ENCODE measurements around the gene CWC27. TPM values are rescaled to one million over a fixed set of nuclear protein-coding genes. Genes with fewer than 3 reads are reported as not detected.

CWC27 gene
- total and polyA plus RNA-seq, 2 of the 13 experiments (the other 11 are each of a cell fraction or from before 2014, with no cell fraction given): 21.1 to 25.7 TPM

DNA sequence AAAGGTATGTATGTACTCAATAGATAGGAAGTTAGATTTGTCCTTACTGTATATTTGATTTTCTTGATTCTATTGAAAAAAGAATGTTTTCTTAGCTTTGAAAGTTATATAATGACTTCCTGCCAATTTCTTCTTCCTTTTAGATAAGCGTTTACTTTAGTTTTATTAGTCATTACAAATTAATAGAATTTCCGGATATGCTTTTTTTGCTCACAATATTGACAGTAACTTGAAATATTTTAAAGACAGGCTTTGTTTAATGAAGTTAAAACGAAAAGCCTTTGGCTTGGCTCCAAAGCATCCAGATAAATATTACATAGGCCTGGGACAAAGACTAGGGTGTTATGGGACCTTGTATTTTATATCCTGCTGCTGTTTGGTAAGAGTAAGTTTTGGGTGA, 49.5 kb downstream of the CWC27 start:
- H3K27ac ChIP-seq (ENCODE audit: extremely low read length, insufficient read depth, low read length): no peak overlapping the region
- ATAC-seq (no peak), FAIRE-seq (no peak), DNase-seq (ENCODE audit: low spot score) (peak; percentile 78)
- no peak overlapping the region for H3K4me2 ChIP-seq (ENCODE audit: low read depth, low read length)
- intact Hi-C loops (cut with micrococcal nuclease; ENCODE audit: unreplicated experiment): no loop called here
- POLR2A ChIA-PET: no interaction called here
- CTCF ChIA-PET (ENCODE audit: low intra/inter-chr PET ratio, low total read pairs): no interaction called here
- H3K4me3 ChIP-seq (replicated peaks in 1 of 3; ENCODE audit: insufficient read depth in 1 of 3, low read depth in 2 of 3, low read length in 3 of 3): no peak overlapping the region
- H3K9ac ChIP-seq (ENCODE audit: insufficient read depth, low read depth, low read length): no peak overlapping the region
- no peaks in the 10 kb centered on the region for H3K27me3 ChIP-seq (ENCODE audit: control insufficient read depth in 1 of 2, insufficient read depth in 2 of 2, low read length in 2 of 2)
- H2AFZ ChIP-seq (ENCODE audit: low read length): no peak overlapping the region
- peaks cover 24% of the 10 kb centered on the region for H3K4me1 ChIP-seq (ENCODE audit: insufficient read depth, low read length)
- H4K20me1 ChIP-seq (ENCODE audit: insufficient read depth, low read length): no peaks in the 10 kb centered on the region
- no TSS peak for BruUV-seq (replicated peaks)
- no peaks in the 10 kb centered on the region for H3K9me3 ChIP-seq (ENCODE audit: low read length)
- WGBS (ENCODE audit: low lambda C conversion rate): 55% methylated on average over 3 of the region's 3 CpGs
- H3K36me3 ChIP-seq (replicated peaks in 1 of 2; ENCODE audit: control insufficient read depth in 1 of 2, insufficient read depth in 2 of 2, low read length in 2 of 2): peaks cover 0 to 8% of the 10 kb centered on the region in 2 experiments; a peak in 1 of 5 replicates
- H3K79me2 ChIP-seq (ENCODE audit: insufficient read depth, low read length): no peaks in the 10 kb centered on the region
- in situ Hi-C loops (cut with HindIII; ENCODE audit: extremely low pct_ligation_motif_present, low pct_unique_long_range_greater_than_20kb): no loop called here
- TF ChIP-seq FOXA3 (CRISPR knock-in tag; IDR thresholded peaks at IDR 0.05): peak; percentile 25; the same call in 1 of the 2 replicates
- 0 out of 2 replicates have a peak, but pooled peaks have one; percentile 16 for TF ChIP-seq PPARG (CRISPR knock-in tag; conservative IDR thresholded peaks at IDR 0.05)
- TF ChIP-seq, protein P1, sequence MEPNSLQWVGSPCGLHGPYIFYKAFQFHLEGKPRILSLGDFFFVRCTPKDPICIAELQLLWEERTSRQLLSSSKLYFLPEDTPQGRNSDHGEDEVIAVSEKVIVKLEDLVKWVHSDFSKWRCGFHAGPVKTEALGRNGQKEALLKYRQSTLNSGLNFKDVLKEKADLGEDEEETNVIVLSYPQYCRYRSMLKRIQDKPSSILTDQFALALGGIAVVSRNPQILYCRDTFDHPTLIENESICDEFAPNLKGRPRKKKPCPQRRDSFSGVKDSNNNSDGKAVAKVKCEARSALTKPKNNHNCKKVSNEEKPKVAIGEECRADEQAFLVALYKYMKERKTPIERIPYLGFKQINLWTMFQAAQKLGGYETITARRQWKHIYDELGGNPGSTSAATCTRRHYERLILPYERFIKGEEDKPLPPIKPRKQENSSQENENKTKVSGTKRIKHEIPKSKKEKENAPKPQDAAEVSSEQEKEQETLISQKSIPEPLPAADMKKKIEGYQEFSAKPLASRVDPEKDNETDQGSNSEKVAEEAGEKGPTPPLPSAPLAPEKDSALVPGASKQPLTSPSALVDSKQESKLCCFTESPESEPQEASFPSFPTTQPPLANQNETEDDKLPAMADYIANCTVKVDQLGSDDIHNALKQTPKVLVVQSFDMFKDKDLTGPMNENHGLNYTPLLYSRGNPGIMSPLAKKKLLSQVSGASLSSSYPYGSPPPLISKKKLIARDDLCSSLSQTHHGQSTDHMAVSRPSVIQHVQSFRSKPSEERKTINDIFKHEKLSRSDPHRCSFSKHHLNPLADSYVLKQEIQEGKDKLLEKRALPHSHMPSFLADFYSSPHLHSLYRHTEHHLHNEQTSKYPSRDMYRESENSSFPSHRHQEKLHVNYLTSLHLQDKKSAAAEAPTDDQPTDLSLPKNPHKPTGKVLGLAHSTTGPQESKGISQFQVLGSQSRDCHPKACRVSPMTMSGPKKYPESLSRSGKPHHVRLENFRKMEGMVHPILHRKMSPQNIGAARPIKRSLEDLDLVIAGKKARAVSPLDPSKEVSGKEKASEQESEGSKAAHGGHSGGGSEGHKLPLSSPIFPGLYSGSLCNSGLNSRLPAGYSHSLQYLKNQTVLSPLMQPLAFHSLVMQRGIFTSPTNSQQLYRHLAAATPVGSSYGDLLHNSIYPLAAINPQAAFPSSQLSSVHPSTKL (CRISPR knock-in tag; IDR thresholded peaks at IDR 0.05): peak; percentile 27; the same call in 1 of the 2 replicates
- TF ChIP-seq ISL2 (CRISPR knock-in tag; IDR thresholded peaks at IDR 0.05): peak; percentile 57; the same call in 1 of the 2 replicates
- TF ChIP-seq SOX13 (IDR thresholded peaks at IDR 0.05): no peak
- peak in 1 of 2 experiments; percentile 36; a peak in 1 of 4 replicates for TF ChIP-seq SOX13 (CRISPR knock-in tag; conservative IDR thresholded peaks at IDR 0.05 in 1 of 2, IDR thresholded peaks at IDR 0.05 in 1 of 2)
- no peak for TF ChIP-seq NR2F6 (IDR thresholded peaks at IDR 0.05)
- 0 out of 2 replicates have a peak, but pooled peaks have one; percentile 8 for TF ChIP-seq NR2F6 (CRISPR knock-in tag; IDR thresholded peaks at IDR 0.05)
- TF ChIP-seq NCOA2 (CRISPR knock-in tag; IDR thresholded peaks at IDR 0.05): peak; percentile 77
- TF ChIP-seq RFX1 (IDR thresholded peaks at IDR 0.05): no peak
- TF ChIP-seq HMGXB3 (CRISPR knock-in tag; IDR thresholded peaks at IDR 0.05; ENCODE audit: borderline replicate concordance): no peak
- TF ChIP-seq TCF7 (IDR thresholded peaks at IDR 0.05; ENCODE audit: low read depth): 0 out of 2 replicates have a peak, but pooled peaks have one; percentile 37
- TF ChIP-seq GATAD2A (CRISPR knock-in tag; IDR thresholded peaks at IDR 0.05): 0 out of 2 replicates have a peak, but pooled peaks have one; percentile 15
- TF ChIP-seq, protein P2, sequence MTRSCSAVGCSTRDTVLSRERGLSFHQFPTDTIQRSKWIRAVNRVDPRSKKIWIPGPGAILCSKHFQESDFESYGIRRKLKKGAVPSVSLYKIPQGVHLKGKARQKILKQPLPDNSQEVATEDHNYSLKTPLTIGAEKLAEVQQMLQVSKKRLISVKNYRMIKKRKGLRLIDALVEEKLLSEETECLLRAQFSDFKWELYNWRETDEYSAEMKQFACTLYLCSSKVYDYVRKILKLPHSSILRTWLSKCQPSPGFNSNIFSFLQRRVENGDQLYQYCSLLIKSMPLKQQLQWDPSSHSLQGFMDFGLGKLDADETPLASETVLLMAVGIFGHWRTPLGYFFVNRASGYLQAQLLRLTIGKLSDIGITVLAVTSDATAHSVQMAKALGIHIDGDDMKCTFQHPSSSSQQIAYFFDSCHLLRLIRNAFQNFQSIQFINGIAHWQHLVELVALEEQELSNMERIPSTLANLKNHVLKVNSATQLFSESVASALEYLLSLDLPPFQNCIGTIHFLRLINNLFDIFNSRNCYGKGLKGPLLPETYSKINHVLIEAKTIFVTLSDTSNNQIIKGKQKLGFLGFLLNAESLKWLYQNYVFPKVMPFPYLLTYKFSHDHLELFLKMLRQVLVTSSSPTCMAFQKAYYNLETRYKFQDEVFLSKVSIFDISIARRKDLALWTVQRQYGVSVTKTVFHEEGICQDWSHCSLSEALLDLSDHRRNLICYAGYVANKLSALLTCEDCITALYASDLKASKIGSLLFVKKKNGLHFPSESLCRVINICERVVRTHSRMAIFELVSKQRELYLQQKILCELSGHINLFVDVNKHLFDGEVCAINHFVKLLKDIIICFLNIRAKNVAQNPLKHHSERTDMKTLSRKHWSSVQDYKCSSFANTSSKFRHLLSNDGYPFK (CRISPR knock-in tag; IDR thresholded peaks at IDR 0.05; ENCODE audit: borderline replicate concordance): no peak
- no peak for TF ChIP-seq ZFAT (CRISPR knock-in tag; conservative IDR thresholded peaks at IDR 0.05)
- TF ChIP-seq TAF15 (IDR thresholded peaks at IDR 0.05; ENCODE audit: low read depth, low read length, poor library complexity, severe bottlenecking): no peak
